Measurements from ENCODE around the gene SLC46A1. TPM values are rescaled to one million over a fixed set of nuclear protein-coding genes. Genes with fewer than 3 reads are reported as not detected.

SLC46A1 gene
- total and polyA plus RNA-seq, 2 of the 8 experiments (the other 6 are each of a cell fraction or from before 2014, with no cell fraction given): 5.3 to 8.7 TPM

GRCh38 chr17:28366605-28367004 is 39.4 kb downstream of the SLC46A1 start:
- CTCF ChIA-PET (ENCODE audit: partially characterized antibody): interaction anchor here (0.7 to 2.8 kb wide), 9 partner anchors 12 to 138 kb away, joined by 3 to 10 read pairs (median 3); partner anchors contain the start of genes IFT20 and TNFAIP1
- 73% methylated on average over 1 of the region's 1 CpG; no CpG with 5 or more reads in 1 of the 2 experiments for WGBS, 2 experiments (ENCODE audit: extremely low coverage in 1 of 2, insufficient coverage in 1 of 2, insufficient read length in 1 of 2, insufficient replicate concordance in 2 of 2, low coverage in 1 of 2, low lambda C conversion rate in 2 of 2, missing lambda C conversion rate in 1 of 2)
- Histone ChIP-seq H2BK120ac (replicated peaks; ENCODE audit: low read depth, low read length) (no peak overlapping the region), H4K91ac (replicated peaks; ENCODE audit: insufficient read length, low read length) (no peak overlapping the region), H3K14ac (ENCODE audit: insufficient read length) (no peak overlapping the region), H3K27ac (ENCODE audit: low read depth, low read length) (no peak overlapping the region), H2AFZ (ENCODE audit: low read length) (no peak overlapping the region), H3K9me3 (ENCODE audit: insufficient read depth in 2 of 2, low read depth in 1 of 2, low read length in 1 of 2) (no peaks in the 10 kb centered on the region), H3K18ac (ENCODE audit: extremely low read depth, low read length) (no peak overlapping the region), H3K79me1 (ENCODE audit: low read depth, low read length) (no peaks in the 10 kb centered on the region), H3K9ac (replicated peaks in 1 of 4; ENCODE audit: extremely low read depth in 1 of 4, low read depth in 3 of 4, low read length in 3 of 4) (no peak overlapping the region), H2AK5ac (ENCODE audit: low read depth, low read length) (no peak overlapping the region), H3K27me3 (replicated peaks in 1 of 4; ENCODE audit: control insufficient read depth in 3 of 4, extremely low read depth in 1 of 4, insufficient read depth in 3 of 4, low read length in 3 of 4) (no peaks in the 10 kb centered on the region), H3K4me1 (replicated peaks in 1 of 4; ENCODE audit: control insufficient read depth in 3 of 4, insufficient read depth in 4 of 4, low read length in 3 of 4) (peaks cover 3 to 10% (median 5%) of the 10 kb centered on the region in 4 experiments; a peak in 3 of 7 replicates), H3K23me2 (ENCODE audit: low read depth, low read length) (peaks cover 4% of the 10 kb centered on the region; the same call in 1 of the 2 replicates), H3K36me3 (ENCODE audit: control insufficient read depth in 2 of 4, insufficient read depth in 4 of 4, low read length in 3 of 4) (peaks cover 0 to 6% (median 2%) of the 10 kb centered on the region in 4 experiments; a peak in 4 of 8 replicates), H4K8ac (ENCODE audit: extremely low read depth, insufficient read depth, low read length) (no peak overlapping the region), H2BK5ac (ENCODE audit: low read depth, low read length) (no peak overlapping the region), H3K23ac (ENCODE audit: insufficient read length) (no peak overlapping the region), H3K4ac (replicated peaks; ENCODE audit: insufficient read length, low read depth, low read length) (no peak overlapping the region), H4K5ac (ENCODE audit: insufficient read length, low read depth, low read length) (no peak overlapping the region), H2BK12ac (ENCODE audit: low read depth, low read length) (no peak overlapping the region), H2BK20ac (ENCODE audit: low read length) (no peak overlapping the region), H2BK15ac (ENCODE audit: low read length) (no peak overlapping the region), H3K56ac (replicated peaks; ENCODE audit: insufficient read length, low read depth, low read length) (no peak overlapping the region), H3K4me2 (ENCODE audit: insufficient read depth in 1 of 2, low read depth in 2 of 2, low read length in 2 of 2) (no peak overlapping the region), H4K20me1 (replicated peaks in 1 of 2; ENCODE audit: control insufficient read depth in 1 of 2, insufficient read depth in 2 of 2, low read length in 2 of 2) (no peaks in the 10 kb centered on the region), H3K79me2 (ENCODE audit: control insufficient read depth in 1 of 2, insufficient read depth in 2 of 2, low read length in 2 of 2) (no peaks in the 10 kb centered on the region), H3K4me3 (ENCODE audit: extremely low read depth in 1 of 4, insufficient read depth in 2 of 4, low read depth in 3 of 4, low read length in 4 of 4) (no peak overlapping the region)
- no peak for FAIRE-seq
- no peak for TF ChIP-seq TBP (IDR thresholded peaks at IDR 0.05; ENCODE audit: low read depth, low read length)
- TF ChIP-seq CTCF (IDR thresholded peaks at IDR 0.05; ENCODE audit: control extremely low read depth in 1 of 3, insufficient read depth in 1 of 3, low read depth in 1 of 3, low read length in 3 of 3): peak; percentile 10 to 47 (median 16); a peak in 2 of 4 replicates
- POLR2A ChIA-PET (ENCODE audit: partially characterized antibody): interaction anchor here (1.0 to 12.7 kb wide), 7 partner anchors 8 to 100 kb away, joined by 3 to 103 read pairs (median 3); partner anchors contain the start of gene POLDIP2
- DNase-seq (ENCODE audit: low read depth in 1 of 2, low spot score in 2 of 2): no peak
